Femur (tissue), 1 donor: ENCODE data around the gene BCAS1.
"Not testable (repeated sequence)": the region's sequence is repeated elsewhere in the genome, so short reads cannot be mapped to it uniquely, and the experiment has no call there.

Experiments
- DNase-seq: peaks from one replicate; pipeline ENCODE4 v3.0.0-alpha.2; 2017

Gene BCAS1

DNA sequence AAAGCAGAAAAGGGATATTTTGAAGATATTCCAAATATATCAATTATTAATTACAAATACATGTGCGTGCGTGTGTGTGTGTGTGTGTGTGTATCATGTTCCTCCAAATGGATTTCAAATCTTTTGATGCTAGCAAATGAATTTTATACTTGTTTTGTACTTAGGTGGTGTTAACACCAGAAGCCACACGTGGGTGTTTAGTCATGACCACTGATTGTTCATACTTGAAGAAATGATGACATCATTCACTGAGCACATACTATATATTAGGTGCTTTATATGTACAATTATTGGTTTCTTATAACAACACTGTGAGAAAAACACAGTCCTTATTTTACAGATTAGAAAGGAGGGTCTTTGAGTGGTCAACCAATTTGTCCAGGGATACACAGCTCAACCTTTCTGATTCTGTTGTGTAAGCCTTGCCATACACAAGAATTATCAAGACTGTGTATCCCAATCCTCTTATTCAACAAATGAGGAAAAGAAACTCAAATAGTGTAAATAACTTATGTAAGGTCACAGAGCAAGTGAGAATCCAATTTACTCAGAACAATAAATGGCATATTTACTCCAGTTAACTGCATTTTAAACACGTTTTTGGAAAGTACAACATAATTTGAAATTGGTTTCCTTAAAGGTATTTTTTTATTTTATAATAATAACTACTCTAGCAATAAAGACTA, 88.5 kb downstream of the BCAS1 start:
- no peak for DNase-seq

DNA sequence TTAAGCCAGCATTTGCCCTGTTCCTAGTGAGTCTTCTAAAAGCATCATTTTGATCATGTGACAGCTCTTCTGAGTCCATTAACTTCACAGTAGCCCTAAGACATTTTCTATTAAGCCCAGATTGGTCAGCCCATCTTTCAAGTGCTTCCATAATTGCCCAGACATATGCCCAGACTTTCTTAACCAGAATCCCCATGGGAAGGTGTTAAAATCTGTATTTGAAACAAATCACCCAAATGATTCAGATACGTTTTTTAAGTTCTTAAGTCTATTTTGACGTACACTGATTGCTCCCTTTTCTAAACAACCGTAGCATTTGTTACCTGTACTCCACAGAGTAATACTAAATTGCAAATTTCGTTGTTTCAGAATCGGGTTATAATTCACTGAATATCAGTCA, 89.3 kb downstream of the BCAS1 start:
- DNase-seq, result no peak

DNA sequence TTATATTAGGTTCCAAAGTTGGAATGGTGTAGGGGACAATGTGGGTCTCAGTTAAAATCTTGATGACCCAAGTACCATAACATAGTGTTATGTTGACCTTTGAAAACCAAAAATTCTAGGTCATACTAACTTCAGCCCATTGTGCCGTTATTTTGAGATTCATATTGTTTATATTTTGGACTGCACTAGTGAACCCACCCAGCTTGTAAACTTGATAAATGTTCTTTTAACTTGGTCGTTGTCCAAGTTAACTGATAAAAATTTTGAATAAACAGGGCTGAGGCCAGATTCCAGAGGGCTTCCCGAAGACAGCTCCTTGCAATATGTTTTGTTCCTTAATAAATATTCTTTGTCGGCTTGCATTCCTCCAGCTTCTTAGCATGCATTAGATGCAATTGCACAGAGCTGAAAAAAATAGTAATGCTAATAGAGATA, 90.3 kb downstream of the BCAS1 start:
- DNase-seq, result no peak

DNA sequence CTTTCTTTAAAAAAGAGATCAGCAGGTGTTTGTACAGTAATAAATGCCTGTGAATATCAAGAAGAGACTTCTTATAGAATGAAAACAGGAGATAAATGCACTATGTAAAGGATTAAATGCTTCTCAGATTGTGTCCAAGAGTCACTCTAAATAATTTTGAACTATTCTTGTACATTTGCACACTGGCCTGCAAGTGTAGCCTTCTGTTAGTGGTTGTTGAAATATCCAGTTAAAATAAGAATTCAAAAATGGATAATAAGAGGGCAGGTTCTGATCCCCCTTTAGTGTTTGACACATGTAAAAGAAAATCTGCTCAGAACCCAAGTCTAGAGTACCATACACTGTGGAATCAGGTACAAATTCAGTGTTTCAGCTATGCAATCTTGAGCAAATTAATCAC, 91.9 kb downstream of the BCAS1 start:
- no peak for DNase-seq

DNA sequence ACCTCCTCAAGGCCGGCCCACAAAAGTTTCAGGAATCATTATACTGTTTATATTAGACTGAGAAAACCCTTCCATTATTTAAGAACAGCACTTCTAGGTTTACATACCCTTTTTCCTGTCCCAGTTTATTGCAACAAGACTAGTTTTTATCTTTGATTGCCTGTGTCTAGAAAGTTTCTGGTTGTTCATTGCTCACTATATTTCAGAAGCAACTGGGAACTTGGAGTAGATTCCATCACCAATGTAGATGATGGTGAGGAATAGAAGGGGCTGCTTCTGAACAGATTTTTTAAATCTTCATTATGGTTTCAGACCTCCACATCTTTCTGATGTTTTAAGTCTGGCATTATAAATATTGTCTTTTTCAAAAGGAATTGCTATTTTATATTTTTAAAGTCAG, 93.0 kb downstream of the BCAS1 start:
- DNase-seq, result no peak

DNA sequence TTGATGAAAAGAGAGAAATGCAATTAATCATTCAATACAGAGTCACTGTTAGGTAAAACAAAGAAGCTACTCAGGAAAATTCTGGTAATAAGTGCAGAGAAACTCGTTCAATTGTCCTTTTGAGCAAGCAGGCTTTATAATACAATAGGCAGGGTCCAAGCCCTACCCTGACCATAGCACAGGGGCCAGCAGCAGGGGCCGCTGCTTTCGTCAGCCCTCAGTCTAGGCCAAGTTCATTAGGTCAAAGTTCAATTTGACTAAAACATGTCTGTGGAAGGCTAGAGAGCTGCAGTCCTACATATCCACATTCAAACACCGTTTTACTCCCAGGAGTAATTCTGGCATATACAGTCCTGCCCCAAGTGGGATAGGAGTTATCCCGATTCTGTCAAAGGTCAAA, 94.6 kb downstream of the BCAS1 start:
- DNase-seq, result no peak

DNA sequence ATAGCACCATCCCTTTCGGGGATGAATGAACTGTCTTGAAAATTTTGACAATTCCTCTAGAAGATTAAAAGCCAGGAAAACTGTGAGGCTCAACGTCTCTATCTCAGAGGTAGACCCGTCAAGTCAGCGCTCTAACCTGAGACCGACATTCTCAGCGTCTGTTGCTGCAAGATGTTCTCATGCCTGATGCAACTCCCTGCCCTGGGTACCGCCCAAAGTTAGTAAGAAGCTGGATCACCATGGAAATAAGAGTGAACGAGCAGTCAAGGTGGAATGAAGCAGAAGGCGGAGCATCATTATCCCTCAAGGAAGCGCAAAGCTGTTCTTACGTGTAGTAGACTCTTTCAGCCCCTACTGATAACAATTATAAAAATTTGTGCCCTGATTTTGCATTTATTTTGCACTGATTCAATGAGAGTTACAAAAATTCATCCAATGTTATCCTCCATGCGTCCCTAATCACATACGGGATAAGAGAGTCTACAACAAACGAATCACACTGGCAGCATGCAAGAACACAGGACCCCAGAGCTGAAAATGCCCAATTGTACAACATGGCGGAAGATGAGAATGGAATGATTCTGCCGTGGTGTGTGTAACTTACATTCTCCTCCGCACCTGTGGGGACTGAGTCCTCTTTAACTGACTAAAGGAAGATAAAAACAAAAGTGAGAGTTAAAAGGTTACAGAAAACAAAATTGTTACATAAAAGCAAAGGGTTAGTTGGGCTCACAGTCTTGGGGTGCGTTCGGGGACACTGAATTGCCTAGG, 95.4 kb downstream of the BCAS1 start:
- DNase-seq, result no peak

DNA sequence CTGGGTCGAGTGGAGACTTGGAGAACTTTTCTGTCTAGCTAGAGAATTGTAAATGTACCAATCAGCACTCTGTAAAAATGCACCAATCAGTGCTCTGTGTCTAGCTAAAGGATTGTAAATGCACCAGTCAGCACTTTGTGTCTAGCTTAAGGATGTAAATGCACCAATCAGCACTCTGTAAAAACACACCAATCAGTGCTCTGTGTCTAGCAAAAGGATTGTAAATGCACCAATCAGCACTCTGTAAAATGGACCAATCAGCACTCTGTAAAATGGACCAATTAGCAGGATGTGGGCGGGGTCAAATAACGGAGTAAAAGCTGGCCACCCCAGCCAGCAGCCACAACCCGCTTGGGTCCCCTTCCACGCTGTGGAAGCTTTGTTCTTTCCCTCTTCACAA, 96.5 kb downstream of the BCAS1 start:
- not testable (repeated sequence) for DNase-seq

DNA sequence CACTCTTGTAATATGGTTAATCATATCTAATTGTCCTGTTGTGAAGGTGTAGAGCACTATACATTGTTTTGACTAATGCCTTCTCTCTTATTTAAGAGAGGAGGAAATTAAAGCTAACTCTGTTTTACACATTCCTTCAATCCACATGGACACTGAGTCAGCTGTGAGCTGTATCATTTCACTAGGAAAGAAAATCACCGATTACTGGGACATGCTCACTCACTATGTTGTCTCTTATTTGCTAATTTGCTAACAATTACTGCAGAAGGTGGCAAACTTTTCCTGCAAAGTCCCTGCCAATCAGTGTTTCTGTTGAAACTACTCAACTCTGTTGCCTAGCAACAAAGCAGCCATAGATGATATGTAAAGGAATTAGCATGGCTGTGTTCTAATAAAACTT, 98.2 kb downstream of the BCAS1 start:
- DNase-seq, result no peak

DNA sequence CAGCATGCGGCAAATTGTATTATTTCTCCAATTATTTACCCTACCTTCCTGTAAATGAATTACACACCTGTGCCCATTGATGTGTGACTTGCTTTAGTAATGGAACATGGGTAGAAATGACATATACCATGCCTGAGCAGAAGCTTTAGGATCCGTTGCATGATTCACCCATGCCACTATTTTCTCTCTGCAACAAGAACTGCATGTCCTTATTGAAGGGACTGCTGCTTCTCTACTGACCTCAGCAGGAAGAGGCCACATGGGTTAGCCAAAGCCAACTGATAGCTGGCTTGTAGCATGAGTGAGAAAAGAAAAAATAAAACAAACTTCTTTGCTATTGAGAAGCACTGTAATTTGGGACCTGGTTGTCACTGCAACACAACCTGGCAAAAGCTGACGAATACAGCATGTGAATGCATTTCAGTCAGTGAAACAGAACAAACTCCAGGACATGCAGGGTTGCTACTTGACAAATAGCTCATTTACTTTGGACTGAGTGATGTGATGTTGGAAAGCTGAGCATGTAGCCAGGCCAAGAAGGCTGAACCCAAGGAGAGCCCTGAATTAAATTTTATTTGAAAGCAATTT, 99.2 kb downstream of the BCAS1 start:
- DNase-seq, result no peak

DNA sequence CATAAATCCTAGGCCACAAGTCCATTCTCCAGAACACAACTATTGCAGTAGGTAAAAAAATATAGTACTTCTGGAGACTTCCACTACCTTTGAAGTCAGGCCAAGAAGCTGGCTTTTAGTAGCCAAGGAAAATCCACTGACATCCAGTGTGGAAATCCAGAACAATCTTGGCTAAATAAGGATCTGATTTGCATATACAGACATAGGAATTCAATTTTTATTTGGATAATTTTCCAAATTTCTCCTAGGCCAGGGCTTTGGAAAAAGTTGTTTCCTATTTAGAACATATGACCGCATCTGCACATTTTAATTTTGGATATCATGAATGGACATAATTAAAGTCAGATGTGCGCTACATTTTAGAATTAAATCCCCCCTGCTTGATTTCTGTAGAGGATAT, 100.2 kb downstream of the BCAS1 start:
- no peak for DNase-seq

DNA sequence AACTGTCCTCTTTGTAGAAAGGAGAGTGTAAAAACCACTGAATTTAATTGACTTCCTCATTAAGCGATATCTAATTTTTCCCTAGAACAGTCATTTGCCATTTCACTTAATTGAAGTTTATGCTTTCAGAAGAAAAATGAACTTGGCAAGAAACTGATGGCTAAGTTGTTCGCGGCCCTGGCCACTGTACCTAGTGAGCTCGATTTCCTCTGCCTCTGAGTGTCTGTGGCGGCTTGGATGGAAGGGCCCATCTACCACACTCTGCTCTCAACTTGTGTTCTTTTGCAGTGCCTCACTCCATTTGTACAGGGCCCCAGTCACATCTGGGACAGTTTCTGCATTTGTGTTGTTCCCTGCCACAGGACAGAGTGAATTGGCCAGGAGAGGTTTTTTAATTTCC, 102.9 kb downstream of the BCAS1 start:
- no peak for DNase-seq

DNA sequence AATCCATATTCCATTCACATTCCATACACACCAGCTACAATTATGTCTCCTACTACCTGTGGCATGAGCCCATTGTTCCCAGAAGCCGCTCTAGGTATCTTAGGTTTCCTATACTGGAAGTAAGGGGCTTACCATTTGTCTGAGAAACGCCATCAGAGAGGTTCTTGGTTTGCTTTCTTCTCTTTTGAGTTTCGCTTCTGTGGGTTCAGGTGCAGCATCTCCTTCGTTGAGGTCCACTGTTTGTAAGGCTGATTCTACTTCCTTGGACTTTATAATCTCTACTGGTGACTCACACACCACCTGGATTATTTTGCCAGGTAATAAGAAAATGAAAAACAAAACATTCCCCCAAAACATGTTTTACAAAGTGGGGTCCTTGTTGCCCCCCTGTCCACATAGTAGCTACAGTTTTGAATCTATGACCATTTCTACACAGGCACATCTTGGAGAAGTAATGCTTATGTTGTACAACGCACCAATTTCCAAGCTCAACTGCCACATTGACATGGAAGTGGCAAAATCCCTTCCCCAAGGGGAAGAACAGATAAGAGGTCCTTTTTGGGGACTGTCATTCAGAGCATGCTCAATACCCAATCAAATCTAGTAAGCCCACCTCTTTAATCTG, 103.5 kb downstream of the BCAS1 start:
- DNase-seq, result no peak

DNA sequence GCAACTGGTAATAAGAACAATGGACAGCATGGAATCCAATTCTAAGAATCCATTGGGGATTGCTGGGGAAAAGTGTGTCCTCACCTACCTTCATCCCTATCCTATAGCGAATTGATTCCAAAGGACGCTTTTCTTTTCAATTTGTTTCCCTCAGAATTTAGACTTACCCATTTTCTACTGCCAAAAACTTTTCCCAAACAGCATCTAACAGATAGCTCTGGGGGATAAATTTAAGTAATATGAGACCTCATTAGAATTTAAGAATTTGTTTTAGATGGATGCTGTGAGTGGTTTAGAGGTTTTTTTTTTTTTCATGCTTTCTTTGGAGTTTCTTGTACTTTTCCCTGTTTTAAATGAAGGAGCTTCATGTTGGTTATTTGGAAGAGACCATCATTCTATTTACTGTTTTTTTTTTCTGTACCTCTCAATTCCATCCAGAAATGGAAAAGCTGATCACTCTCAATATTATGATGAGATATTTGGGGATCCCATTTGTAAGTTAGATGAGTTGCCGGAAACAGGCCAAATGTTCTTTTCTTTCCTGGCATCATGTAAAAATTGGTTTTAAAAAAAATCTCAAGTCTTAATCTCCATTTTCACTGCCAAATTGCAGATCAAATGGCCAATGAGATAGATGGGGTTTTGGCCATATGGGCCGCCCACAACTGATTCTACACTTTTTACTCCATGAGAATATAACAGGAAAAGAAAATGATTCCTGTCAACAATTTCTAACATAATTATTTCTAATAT, 105.7 kb downstream of the BCAS1 start:
- no peak for DNase-seq

DNA sequence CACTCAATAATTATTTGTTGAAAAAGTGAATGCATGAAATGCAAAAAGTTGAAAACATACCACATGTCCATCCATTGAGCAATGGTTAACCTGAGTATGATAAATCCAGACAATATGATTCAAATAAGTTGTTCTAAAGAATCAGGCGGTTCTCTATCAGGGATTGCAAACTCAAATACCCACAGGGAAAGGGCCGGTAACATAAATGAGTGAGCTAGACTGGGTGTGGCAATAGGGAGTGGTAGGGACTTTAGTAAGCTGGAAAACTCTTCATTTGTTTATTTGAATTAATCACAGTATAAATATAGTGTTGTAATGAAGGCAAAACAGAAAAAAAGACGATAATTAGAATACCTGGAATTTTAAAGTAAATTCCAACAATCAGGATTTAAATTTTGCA, 106.3 kb downstream of the BCAS1 start:
- no peak for DNase-seq

DNA sequence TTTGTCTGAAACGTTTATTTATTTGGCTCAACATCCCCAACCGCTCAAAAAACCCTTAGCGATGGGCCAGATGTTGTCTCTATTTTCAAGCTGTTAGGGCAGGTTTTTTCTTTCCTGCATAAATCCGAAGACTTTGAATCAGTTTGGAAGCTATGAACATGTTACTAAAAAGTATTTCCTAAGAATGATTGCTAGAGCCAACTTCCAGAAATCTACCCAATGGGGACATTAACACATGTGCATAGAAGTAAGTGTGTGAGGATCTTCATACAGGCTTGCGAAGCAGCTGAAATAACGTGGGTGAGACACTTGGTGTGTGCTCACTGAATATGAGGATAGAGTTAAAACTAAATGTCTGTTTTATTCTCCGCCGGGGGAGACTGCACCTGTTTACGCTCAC, 106.8 kb downstream of the BCAS1 start:
- DNase-seq, result no peak

DNA sequence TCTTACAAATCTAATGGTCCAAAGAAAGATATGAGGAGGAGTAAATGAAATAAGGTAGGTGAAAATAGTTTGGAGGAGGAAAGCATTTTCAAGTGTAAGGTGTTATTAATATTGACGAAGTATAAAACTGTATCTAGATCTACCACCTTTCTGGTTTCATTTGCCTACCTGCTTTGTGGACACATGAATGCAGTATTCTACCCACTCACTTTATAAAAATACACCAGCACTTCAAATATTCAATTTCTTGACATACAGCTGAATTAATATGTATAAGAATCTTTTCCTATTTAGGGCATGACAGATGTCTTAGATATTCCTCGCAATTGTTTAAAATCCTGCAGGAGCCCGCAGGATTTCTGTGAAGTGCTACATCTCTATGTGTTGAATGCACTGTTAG, 108.0 kb downstream of the BCAS1 start:
- DNase-seq, result no peak

DNA sequence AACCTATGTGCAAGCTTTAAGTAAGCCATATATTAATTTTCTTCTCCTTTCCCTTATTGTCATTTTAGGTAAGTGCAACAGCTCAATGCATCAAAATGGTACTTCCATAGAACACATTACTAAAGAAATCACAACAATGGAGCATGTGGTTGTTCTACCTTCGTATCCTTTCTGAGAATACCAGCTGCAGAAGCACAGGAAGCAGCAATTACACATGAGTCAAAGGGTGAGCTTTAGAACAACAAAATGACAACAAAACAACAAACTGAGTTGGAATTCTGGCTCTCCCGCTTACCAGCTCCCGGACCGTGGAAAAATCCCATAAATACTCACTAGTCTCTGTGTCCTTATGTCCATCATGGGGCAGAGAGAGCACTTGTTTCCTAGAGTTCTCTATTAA, 108.9 kb downstream of the BCAS1 start:
- no peak for DNase-seq

DNA sequence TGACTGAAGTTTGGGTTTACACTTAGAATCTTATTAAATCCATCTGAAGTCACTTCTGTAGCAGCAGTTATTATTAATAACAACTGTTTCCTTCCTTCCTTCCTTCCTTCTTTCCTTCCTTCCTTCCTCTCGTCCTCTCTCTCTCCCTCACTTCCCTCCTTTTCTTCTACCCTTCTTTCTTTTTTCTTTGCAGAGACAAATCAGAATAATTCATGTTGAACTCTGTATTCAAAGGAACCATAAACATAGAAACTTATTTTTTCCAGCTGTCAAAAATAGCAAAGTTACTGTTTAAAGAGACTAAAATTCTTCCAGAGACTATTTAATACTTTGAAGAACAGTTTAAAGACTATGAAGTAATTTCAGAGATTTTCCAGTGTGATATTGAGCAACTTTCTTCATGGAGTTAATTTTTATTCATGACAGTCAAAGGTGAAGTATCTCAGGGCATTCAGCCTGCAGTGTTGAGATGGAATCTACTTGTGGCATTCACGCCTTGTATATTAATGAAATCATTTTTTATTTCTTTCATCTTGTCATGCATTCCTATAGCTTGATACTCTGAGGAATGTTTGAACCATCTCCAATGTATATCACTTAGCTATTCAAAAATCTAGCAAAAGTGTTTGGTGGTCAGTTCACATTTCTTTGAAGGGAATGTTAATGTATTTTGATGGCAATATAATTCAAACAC, 109.7 kb downstream of the BCAS1 start:
- no peak for DNase-seq

DNA sequence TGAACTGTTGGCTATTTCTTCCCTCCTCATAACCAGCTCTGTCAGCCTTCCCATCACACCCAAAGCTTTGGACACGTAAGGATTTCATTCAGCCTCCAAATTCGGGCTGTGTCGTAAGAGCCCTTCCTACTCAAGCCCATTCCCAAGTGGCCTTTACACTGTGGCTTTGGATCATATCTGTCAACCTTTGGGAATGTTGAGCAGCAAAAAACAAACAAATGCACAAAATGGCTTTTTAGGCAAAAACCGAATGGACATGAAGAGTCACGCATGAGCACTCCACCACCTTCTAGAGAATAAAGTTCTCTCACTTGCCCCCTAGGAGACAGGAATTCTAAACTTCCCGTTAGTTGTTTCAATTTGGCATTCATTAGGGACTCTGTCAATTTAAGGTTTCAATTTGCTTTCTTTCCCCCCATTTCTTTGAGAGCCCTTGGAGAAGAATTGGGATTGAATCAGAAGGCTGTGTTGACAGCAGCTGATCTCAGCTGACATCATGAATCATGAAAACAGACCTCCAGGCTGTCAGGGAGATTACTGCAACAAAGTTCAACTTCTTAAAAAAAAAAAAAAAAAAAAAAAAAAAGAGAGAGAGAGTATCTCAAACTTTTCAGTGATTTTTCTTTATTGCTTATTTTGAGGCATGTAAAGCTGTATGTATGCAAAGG, 110.3 kb downstream of the BCAS1 start:
- DNase-seq, result no peak

DNA sequence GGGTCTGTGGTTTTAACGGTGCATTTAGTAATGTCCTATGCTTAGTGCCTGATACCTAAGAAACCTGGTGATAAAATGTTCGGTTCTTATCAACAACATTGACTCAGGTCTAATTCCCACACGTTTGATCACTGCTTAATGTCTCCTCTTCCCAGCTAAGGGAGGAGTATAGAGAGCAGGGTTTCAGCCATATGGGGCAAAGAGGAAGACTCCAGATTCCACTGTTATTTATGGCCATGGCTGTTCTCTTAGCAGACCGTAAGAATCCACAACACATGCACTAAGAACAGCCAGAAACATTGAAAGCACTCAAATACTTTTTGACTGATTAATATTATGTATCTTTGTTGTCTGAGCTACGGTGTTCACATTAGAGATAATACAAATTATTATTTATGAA, 112.1 kb downstream of the BCAS1 start:
- no peak for DNase-seq
